ENCODE measurements around the gene NDUFA13. TPM values are rescaled to one million over a fixed set of nuclear protein-coding genes. Genes with fewer than 3 reads are reported as not detected.

Gene NDUFA13
- total and polyA plus RNA-seq, 12 donors: 17.0 to 558 (median 326) TPM

DNA sequence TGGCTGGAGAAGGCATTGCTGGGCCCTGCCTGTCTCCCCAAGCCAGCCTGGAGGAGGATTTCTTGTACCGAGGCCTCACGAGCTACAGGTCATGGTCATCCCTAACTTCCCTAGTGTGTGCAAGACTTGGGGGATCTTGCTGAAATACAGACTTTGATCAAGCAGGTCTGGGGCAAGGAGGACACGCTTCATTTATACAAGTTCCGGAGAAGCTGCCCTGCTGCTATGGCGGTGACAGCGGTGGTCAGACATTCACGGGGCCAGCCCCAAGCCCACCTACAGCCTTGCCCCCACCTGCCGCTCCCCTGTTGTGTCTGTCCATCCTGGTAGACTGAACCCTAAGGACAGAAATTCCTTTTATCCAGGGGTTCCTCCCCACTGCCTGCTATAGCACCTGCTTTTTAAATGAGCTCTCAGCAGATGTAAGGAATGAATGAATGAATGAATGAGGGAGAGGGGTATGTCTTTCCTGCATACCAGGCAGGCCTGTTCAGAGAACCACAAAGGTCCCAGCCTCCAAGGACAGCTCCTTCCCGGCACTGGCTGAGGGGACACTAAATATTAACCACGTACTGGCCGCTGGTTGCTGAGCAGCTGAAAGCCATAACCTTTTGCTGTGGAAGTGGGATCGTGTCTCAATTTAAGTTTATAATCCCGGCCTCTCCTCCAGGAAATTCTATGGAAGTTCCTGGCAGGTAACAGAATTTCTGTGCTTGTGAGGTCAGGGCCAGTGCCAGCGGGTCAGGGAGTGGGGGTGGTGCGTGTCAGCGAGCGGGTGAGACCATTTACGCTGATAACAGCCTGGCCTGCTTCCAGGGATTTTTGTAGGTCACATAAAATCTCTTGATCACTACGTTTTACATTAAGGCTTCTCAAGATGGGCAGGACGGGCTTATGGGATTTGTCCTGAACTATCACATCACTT lies 27.8 kb upstream of the NDUFA13 start:
- Histone ChIP-seq H3K27me3 (no peaks in the 10 kb centered on the region), H3K4me1 (replicated peaks in 1 of 2) (peaks cover 27 to 47% of the 10 kb centered on the region in 2 donors), H3K36me3 (replicated peaks in 1 of 2) (peaks cover 0 to 11% of the 10 kb centered on the region in 2 donors), H3K27ac (peak overlapping the region; percentile 64 to 87 (median 82)), H3K9me3 (replicated peaks in 1 of 3) (no peaks in the 10 kb centered on the region), H3K4me3 (peak overlapping the region in 1 of 4 donors; percentile 27)
- 39 to 49% (median 41%) methylated on average over 10 to 20 of the region's 20 CpGs for WGBS, 4 donors
- intact Hi-C loops (cut with DNase I): loop anchor here in 1 of 2 donors (5.0 kb wide), 1 partner anchor 81 kb away; the partner anchor contains the start of gene GATAD2A
- DNase-seq: peak; percentile 61 to 85 (median 79)
- no peak for TF ChIP-seq POLR2A (IDR thresholded peaks at IDR 0.05)

DNA sequence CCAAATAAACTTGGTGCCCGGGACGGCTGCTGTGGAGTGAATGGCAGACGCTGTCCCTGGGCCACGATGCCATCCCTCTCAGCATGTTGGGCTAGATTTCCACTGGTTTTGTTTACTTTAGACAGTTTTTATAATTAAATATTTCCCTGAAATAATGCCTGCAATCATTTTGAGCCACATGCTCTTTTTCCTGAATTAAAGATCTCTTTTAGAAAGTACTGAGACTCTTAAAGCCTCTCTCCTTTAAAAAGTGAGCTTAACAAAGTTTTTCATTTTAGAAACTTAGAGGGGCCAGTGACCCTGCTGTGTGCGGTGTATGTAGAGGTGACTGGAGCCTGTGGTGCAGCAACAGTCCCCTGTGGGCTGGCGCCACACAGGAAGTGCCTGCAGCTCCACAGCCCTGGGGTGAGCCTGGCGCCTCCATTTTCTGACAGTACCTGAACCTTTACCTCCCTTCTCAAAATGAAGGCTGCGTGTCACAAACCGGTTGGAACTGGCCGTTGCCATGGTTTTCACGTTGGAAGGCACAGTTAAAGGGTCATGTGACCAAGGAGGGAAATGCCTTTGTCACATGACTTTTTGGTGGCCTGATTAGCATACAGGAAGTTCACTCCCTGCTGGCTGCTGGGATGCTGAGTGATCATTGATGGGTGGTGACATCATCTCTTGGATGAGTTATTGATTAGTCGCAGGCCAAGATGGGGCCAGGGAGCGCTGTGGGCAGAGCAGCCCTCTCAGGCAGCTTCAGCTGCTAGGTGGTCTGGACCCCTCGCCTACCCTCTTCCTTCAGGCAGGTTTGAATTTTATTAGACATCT lies 26.9 kb upstream of the NDUFA13 start:
- WGBS, 4 donors: 19 to 23% (median 21%) methylated on average over 8 to 14 of the region's 14 CpGs
- intact Hi-C loops (cut with DNase I): loop anchor here in 1 of 2 donors (5.0 kb wide), 1 partner anchor 82 kb away; the partner anchor contains the start of gene GATAD2A
- Histone ChIP-seq H3K27ac (peak overlapping the region; percentile 64 to 87 (median 82)), H3K4me1 (replicated peaks in 1 of 2) (peaks cover 27 to 47% of the 10 kb centered on the region in 2 donors), H3K9me3 (replicated peaks in 1 of 3) (no peaks in the 10 kb centered on the region), H3K4me3 (peak overlapping the region in 1 of 4 donors; percentile 27), H3K36me3 (replicated peaks in 1 of 2) (peaks cover 0 to 20% of the 10 kb centered on the region in 2 donors), H3K27me3 (no peaks in the 10 kb centered on the region)
- TF ChIP-seq, protein P1, sequence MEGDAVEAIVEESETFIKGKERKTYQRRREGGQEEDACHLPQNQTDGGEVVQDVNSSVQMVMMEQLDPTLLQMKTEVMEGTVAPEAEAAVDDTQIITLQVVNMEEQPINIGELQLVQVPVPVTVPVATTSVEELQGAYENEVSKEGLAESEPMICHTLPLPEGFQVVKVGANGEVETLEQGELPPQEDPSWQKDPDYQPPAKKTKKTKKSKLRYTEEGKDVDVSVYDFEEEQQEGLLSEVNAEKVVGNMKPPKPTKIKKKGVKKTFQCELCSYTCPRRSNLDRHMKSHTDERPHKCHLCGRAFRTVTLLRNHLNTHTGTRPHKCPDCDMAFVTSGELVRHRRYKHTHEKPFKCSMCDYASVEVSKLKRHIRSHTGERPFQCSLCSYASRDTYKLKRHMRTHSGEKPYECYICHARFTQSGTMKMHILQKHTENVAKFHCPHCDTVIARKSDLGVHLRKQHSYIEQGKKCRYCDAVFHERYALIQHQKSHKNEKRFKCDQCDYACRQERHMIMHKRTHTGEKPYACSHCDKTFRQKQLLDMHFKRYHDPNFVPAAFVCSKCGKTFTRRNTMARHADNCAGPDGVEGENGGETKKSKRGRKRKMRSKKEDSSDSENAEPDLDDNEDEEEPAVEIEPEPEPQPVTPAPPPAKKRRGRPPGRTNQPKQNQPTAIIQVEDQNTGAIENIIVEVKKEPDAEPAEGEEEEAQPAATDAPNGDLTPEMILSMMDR (IDR thresholded peaks at IDR 0.05): no peak
- peak in 1 of 2 donors; percentile 11 for TF ChIP-seq POLR2A (IDR thresholded peaks at IDR 0.05)
- peak; percentile 73 to 96 (median 88) for DNase-seq

DNA sequence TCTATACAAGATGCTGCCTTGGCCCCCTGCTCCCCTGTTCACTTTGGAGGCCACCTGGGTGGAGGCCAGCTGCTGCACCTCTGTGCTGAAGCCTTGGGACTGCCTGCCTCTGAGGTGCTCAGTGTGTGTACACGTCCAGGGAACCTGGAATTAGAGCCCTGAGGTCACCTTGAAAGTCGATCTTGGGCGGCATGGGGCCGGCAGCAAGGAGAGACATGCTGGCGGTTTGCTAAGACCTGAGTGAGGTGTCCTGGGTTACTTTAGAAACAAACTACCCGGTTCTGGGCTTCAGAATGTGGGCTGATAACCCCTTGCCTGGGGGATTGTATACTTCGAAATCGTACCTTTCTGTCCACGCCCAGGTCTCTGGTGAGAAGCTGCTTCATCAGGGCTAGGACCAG lies 26.2 kb upstream of the NDUFA13 start:
- DNase-seq: peak in 2 of 7 donors; percentile 38 to 39
- H3K27me3 ChIP-seq: no peaks in the 10 kb centered on the region
- WGBS, 4 donors: 49 to 56% (median 51%) methylated on average over 5 to 9 of the region's 9 CpGs
- intact Hi-C loops (cut with DNase I): loop anchor here (2.0 to 5.0 kb wide), 3 partner anchors 83 to 123 kb away; partner anchors contain the start of gene GATAD2A (in 1 of the 2)
- no peak overlapping the region for H3K4me3 ChIP-seq
- peaks cover 27 to 47% of the 10 kb centered on the region in 2 donors for H3K4me1 ChIP-seq (replicated peaks in 1 of 2)
- no peak for TF ChIP-seq POLR2A (IDR thresholded peaks at IDR 0.05)
- TF ChIP-seq, protein P1 (IDR thresholded peaks at IDR 0.05): no peak
- no peaks in the 10 kb centered on the region for H3K9me3 ChIP-seq (replicated peaks in 1 of 3)
- peaks cover 0 to 27% of the 10 kb centered on the region in 2 donors for H3K36me3 ChIP-seq (replicated peaks in 1 of 2)
- peak overlapping the region; percentile 64 to 87 (median 82) for H3K27ac ChIP-seq

DNA sequence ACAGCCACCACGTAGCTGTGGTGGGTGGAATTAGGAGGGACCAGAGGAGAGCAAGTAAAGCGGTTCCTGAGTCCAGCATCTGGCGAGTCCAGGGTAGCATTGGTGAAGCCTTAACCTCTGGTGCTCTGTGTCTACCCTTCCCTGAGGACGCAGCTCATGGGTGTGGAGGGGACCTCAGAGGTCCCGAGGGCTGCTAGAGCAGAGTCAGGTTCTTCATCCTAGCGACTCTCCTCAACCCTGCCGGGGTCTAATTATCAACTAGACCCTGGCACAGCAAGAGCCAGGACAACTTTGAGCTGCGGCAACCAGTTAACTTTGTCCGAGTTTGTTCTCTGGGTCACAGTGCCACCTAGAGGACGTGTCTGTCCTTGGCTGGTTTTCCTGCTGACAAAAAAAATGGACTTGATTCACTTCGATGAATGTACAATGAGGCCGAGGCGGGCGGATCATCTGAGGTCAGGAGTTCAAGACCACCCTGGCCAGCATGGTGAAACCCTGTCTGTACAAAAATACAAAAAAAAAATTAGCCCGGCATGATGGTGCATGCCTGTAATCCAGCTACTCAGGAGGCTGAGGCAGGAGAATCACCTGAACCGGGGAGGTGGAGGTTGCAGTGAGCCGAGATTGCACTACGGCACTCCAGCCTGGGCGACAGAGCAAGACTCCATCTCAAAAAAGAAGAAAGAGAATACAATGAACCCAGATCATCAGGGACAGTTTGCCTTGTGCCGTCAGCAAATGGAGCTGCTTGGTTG lies 25.6 kb upstream of the NDUFA13 start:
- no peak overlapping the region for H3K4me3 ChIP-seq
- H3K36me3 ChIP-seq (replicated peaks in 1 of 2): peaks cover 0 to 30% of the 10 kb centered on the region in 2 donors
- H3K27ac ChIP-seq: peak overlapping the region; percentile 64 to 87 (median 82)
- no peaks in the 10 kb centered on the region for H3K9me3 ChIP-seq (replicated peaks in 1 of 3)
- WGBS, 4 donors: 23 to 35% (median 28%) methylated on average over 13 to 20 of the region's 20 CpGs
- TF ChIP-seq, protein P1 (IDR thresholded peaks at IDR 0.05): peak; percentile 70 to 91 (median 88)
- TF ChIP-seq POLR2A (IDR thresholded peaks at IDR 0.05): no peak
- peaks cover 27 to 47% of the 10 kb centered on the region in 2 donors for H3K4me1 ChIP-seq (replicated peaks in 1 of 2)
- peak; percentile 82 to 95 (median 84) for DNase-seq
- intact Hi-C loops (cut with DNase I): loop anchor here (2.0 to 5.0 kb wide), 2 partner anchors 123 to 124 kb away; no protein-coding TSS in a partner anchor
- H3K27me3 ChIP-seq: no peaks in the 10 kb centered on the region
